KMS-11 (cell line): ENCODE results near the gene GRAMD2A.

ENCODE experiments used
- H2AFZ ChIP-seq: fragments of 200-600 bp; sonication (generic); 2 replicates; pipeline ENCODE4 v1.6.1; 2016; ENCODE audit warnings: antibody characterized with exemption, mixed run types, low read depth
- H3K27ac ChIP-seq: fragments of 200-600 bp; sonication (generic); 2 replicates; pipeline ENCODE4 v1.6.1; 2016; ENCODE audit warnings: mild to moderate bottlenecking, mixed run types
- H3K27me3 ChIP-seq: fragments of 200-600 bp; sonication (generic); 2 replicates; pipeline ENCODE4 v1.6.1; 2017; ENCODE audit warnings: mild to moderate bottlenecking, low read depth, mixed run types, moderate library complexity; ENCODE audit not compliant: insufficient read depth
- H3K36me3 ChIP-seq: fragments of 200-600 bp; sonication (generic); 2 replicates; pipeline ENCODE4 v1.6.1; 2017; ENCODE audit warnings: mild to moderate bottlenecking, mixed run types; ENCODE audit not compliant: insufficient read depth
- H3K4me1 ChIP-seq: fragments of 200-600 bp; sonication (generic); 2 replicates; pipeline ENCODE4 v1.6.1; 2016; ENCODE audit warnings: mild to moderate bottlenecking, low read depth, mixed run types; ENCODE audit not compliant: poor library complexity, severe bottlenecking
- H3K4me2 ChIP-seq: fragments of 200-600 bp; sonication (generic); 2 replicates; pipeline ENCODE4 v1.7.0; 2016; ENCODE audit warnings: mild to moderate bottlenecking, mixed run types
- H3K4me3 ChIP-seq: fragments of 200-600 bp; sonication (generic); IDR thresholded peaks from 2 replicates; pipeline ENCODE4 v1.6.1; 2017; ENCODE audit warnings: low read depth, low read length, mixed read lengths; ENCODE audit not compliant: insufficient read depth
- H3K79me2 ChIP-seq: fragments of 200-600 bp; sonication (generic); 2 replicates; pipeline ENCODE4 v1.6.1; 2016; ENCODE audit warnings: low read depth, mixed run types; ENCODE audit not compliant: insufficient read depth
- H3K9ac ChIP-seq: fragments of 200-600 bp; sonication (generic); 2 replicates; pipeline ENCODE4 v1.6.1; 2016; ENCODE audit warnings: mild to moderate bottlenecking, mixed run types
- H4K20me1 ChIP-seq: fragments of 200-600 bp; sonication (generic); 2 replicates; pipeline ENCODE4 v1.6.1; 2016; ENCODE audit warnings: mild to moderate bottlenecking, mixed run types; ENCODE audit not compliant: insufficient read depth
- CTCF ChIP-seq: fragments of 200-600 bp; sonication (generic); conservative IDR thresholded peaks from 2 replicates; pipeline ENCODE4 v1.6.1; 2017; ENCODE audit warnings: low read depth, mild to moderate bottlenecking, antibody characterized with exemption, low read length, moderate library complexity, mixed read lengths

GRAMD2A gene

GRCh38 chr15:72201391-72201921 lies 3.9 kb upstream of the GRAMD2A start:
- TF ChIP-seq CTCF = no peak
- Histone ChIP-seq H3K36me3 (peaks cover 36% of the 10 kb centered on the region; the same call in 1 of the 2 replicates), H3K4me3 (no peak overlapping the region), H4K20me1 (0 out of 2 replicates have a peak, but pooled peaks cover 10% of the 10 kb centered on the region), H3K4me1 (peaks cover 55% of the 10 kb centered on the region), H3K27me3 (no peaks in the 10 kb centered on the region), H3K9ac (no peak overlapping the region), H2AFZ (no peak overlapping the region), H3K27ac (peak overlapping the region; percentile 32; the same call in 1 of the 2 replicates), H3K79me2 (no peaks in the 10 kb centered on the region; the same call in 1 of the 2 replicates), H3K4me2 (peak overlapping the region; percentile 1; the same call in 1 of the 2 replicates)

- Histone ChIP-seq H4K20me1 (0 out of 2 replicates have a peak, but pooled peaks cover 10% of the 10 kb centered on the region), H3K27ac (peak overlapping the region; percentile 32; the same call in 1 of the 2 replicates), H3K36me3 (peaks cover 32% of the 10 kb centered on the region; the same call in 1 of the 2 replicates)
These were observed 3.0 kb upstream of the GRAMD2A start for GRCh38 chr15:72200395-72201237.

DNA sequence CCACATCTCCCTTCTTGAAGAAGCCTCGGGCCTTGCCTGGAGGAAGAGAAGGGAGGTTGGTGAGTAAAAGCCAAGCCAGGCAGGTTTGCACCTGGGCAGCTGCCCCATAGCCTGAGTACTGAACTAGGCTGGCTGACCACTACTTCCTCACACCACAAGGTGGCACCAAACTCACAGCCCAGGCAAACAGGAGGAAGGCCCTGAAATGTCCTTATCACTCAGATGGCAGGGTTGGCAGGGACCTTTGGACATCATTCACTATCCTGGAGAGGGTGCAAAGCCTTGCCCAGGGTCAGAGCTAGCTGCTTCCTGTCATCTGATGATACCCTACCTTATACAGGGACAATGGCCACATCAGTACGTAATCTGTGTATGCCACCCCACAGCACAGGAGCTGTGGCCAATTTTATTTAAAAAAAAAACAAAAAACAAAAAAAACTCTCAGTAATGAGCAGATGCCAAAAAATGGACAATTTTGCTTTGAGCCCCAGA lies 2.2 kb upstream of the GRAMD2A start:
- Histone ChIP-seq H4K20me1 (0 out of 2 replicates have a peak, but pooled peaks cover 2% of the 10 kb centered on the region), H3K27ac (peak overlapping the region; percentile 12; the same call in 1 of the 2 replicates), H3K4me1 (peaks cover 41% of the 10 kb centered on the region), H3K4me2 (no peak overlapping the region), H3K36me3 (peaks cover 26% of the 10 kb centered on the region; the same call in 1 of the 2 replicates), H3K27me3 (no peaks in the 10 kb centered on the region), H2AFZ (no peak overlapping the region), H3K9ac (no peak overlapping the region), H3K79me2 (no peaks in the 10 kb centered on the region; the same call in 1 of the 2 replicates), H3K4me3 (no peak overlapping the region)
- TF ChIP-seq CTCF = peak; percentile 82

More at GRCh38 chr15:72200395-72201237, 3.0 kb upstream of the GRAMD2A start:
- no peaks in the 10 kb centered on the region for H3K27me3 ChIP-seq
- H3K4me2 ChIP-seq = no peak overlapping the region
- peaks cover 49% of the 10 kb centered on the region for H3K4me1 ChIP-seq
- no peaks in the 10 kb centered on the region; the same call in 1 of the 2 replicates for H3K79me2 ChIP-seq
- no peak for TF ChIP-seq CTCF
- no peak overlapping the region for H3K9ac ChIP-seq
- no peak overlapping the region for H2AFZ ChIP-seq
- no peak overlapping the region for H3K4me3 ChIP-seq

- Histone ChIP-seq H3K27me3 (no peaks in the 10 kb centered on the region), H3K4me3 (no peak overlapping the region), H3K27ac (no peak overlapping the region), H3K4me2 (no peak overlapping the region), H3K4me1 (peaks cover 35% of the 10 kb centered on the region), H3K79me2 (no peaks in the 10 kb centered on the region; the same call in 1 of the 2 replicates), H3K36me3 (peaks cover 21% of the 10 kb centered on the region; the same call in 1 of the 2 replicates), H4K20me1 (no peaks in the 10 kb centered on the region), H3K9ac (no peak overlapping the region), H2AFZ (no peak overlapping the region)
- TF ChIP-seq CTCF = no peak
These were observed 1.6 kb upstream of the GRAMD2A start for GRCh38 chr15:72199205-72199515.
